GM12891 (cell line): Measurements from ENCODE around the gene PRRT4.

Experiments used
- PAX5 ChIP-seq: IDR thresholded peaks from 2 replicates; pipeline ENCODE4 v1.6.1; 2011; ENCODE audit warnings: low read length, moderate library complexity, mild to moderate bottlenecking; ENCODE audit not compliant: insufficient read depth, severe bottlenecking
- POLR2AphosphoS5 ChIP-seq: IDR thresholded peaks from 2 replicates; pipeline ENCODE4 v1.6.1; 2011; ENCODE audit warnings: low read depth, low read length, control low read depth

- no peak for TF ChIP-seq POLR2AphosphoS5
- no peak for TF ChIP-seq PAX5
These were observed 9.0 kb upstream of the PRRT4 start for GRCh38 chr7:128370491-128370890.
